Body of pancreas (tissue), 4 donors: Measurements from ENCODE around the gene DDX42. TPM values are rescaled to one million over a fixed set of nuclear protein-coding genes. Genes with fewer than 3 reads are reported as not detected.

Experiments
- ATAC-seq: fragments of 150-250 bp; one replicate; pipeline ENCODE4 v1.9.1; 2016
- DNase-seq, 4 donors: peaks; one replicate each; pipeline ENCODE4 v3.0.0-alpha.2; 2019
- H3K27ac ChIP-seq, 4 donors: fragments of 200-600 bp; sonication (generic); 1 replicate in 3 of 4; 2 replicates in 1 of 4; pipeline versions ENCODE4 v1.5.1 to v1.6.1; 2016 to 2019; ENCODE audit warnings: mild to moderate bottlenecking in 1 of 4, mixed read lengths in 1 of 4, moderate library complexity in 1 of 4
- H3K27me3 ChIP-seq, 2 donors: fragments of 200-600 bp; sonication (generic); one replicate each; pipeline ENCODE4 v1.6.0; 2016; ENCODE audit warnings: mild to moderate bottlenecking in 1 of 2
- H3K36me3 ChIP-seq, 2 donors: fragments of 200-600 bp; sonication (generic); replicated peaks in 1 of 2; 2 replicates each; pipeline ENCODE4 v1.5.1; 2016; ENCODE audit warnings: low read depth in 2 of 2; ENCODE audit not compliant: insufficient read depth in 1 of 2
- H3K4me1 ChIP-seq: fragments of 200-600 bp; sonication (generic); one replicate; pipeline ENCODE4 v1.6.0; 2016
- H3K4me3 ChIP-seq, 2 donors: fragments of 200-600 bp; sonication (generic); 1 replicate in 1 of 2; 2 replicates in 1 of 2; pipeline ENCODE4 v1.5.1; 2016 to 2019
- H3K9me3 ChIP-seq, 3 donors: fragments of 200-600 bp; sonication (generic); 1 replicate in 2 of 3; 2 replicates in 1 of 3; pipeline ENCODE4 v1.5.1; 2016
- POLR2A ChIP-seq, 3 donors: fragments of 450-650 bp; IDR thresholded peaks; one replicate each; pipeline ENCODE4 v1.6.1; 2016; ENCODE audit warnings: antibody characterized with exemption in 3 of 3, mild to moderate bottlenecking in 2 of 3
- WGBS, 2 donors: methylation state at CpG; one replicate each; pipeline ENCODE4 v1.1.5; 2017; 5-methylcytosine and 5-hydroxymethylcytosine counted together
- intact Hi-C: fragments of 100-400 bp; cut with DNase I; formaldehyde crosslinking; loops from one replicate; pipeline ENCODE4 v1.15.1; 2023
- total RNA-seq, 2 donors: library from RNA; depleted of rRNA; stranded (reverse); fragments of >200 nt; gene quantifications; one replicate each; pipeline ENCODE4 v1.1.0, GENCODE V29; 2016
- TF ChIP-seq, protein P1 (sequence below), 7 experiments: fragments of 450-650 bp in 4 of 7; fragments of 200-600 bp in 3 of 7; sonication (generic) in 3 of 7; IDR thresholded peaks; one replicate each; pipeline ENCODE4 v1.5.1; 2016 to 2019; ENCODE audit warnings: antibody characterized with exemption in 7 of 7

Gene DDX42
- total RNA-seq, 2 donors from 2014 or later, result 114 to 116 TPM

DNA sequence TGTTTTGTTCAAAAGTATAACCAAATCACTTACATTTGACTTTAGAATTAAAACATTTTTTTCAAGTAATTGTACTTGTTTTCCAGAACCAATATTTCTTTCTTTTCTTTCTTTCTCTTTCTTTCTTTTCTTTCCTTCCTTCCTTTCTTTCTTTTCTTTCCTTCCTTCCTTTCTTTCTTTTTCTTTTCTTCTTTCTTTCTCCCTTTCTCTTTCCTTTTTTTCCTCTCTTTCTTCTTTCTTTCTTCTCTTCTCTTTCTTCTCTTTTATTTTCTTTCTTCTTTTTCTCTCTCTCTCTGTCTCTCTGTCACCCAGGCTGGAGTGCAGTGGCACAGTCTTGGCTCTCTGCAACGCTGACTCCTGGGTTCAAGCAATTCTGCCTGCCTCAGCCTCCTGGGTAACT, 26.8 kb downstream of the DDX42 start:
- DNase-seq, result no peak
- TF ChIP-seq, protein P1, sequence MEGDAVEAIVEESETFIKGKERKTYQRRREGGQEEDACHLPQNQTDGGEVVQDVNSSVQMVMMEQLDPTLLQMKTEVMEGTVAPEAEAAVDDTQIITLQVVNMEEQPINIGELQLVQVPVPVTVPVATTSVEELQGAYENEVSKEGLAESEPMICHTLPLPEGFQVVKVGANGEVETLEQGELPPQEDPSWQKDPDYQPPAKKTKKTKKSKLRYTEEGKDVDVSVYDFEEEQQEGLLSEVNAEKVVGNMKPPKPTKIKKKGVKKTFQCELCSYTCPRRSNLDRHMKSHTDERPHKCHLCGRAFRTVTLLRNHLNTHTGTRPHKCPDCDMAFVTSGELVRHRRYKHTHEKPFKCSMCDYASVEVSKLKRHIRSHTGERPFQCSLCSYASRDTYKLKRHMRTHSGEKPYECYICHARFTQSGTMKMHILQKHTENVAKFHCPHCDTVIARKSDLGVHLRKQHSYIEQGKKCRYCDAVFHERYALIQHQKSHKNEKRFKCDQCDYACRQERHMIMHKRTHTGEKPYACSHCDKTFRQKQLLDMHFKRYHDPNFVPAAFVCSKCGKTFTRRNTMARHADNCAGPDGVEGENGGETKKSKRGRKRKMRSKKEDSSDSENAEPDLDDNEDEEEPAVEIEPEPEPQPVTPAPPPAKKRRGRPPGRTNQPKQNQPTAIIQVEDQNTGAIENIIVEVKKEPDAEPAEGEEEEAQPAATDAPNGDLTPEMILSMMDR (IDR thresholded peaks at IDR 0.05), result no peak
- TF ChIP-seq POLR2A (IDR thresholded peaks at IDR 0.05), result no peak
- no peak for ATAC-seq
- no peaks in the 10 kb centered on the region for H3K9me3 ChIP-seq
- WGBS, 2 donors, result 95 to 100% methylated on average over 1 of the region's 1 CpG
- intact Hi-C loops, result no loop called here
- no peaks in the 10 kb centered on the region for H3K4me1 ChIP-seq
- H3K36me3 ChIP-seq, result peaks cover 13 to 54% of the 10 kb centered on the region in 2 donors
- H3K27ac ChIP-seq, result no peak overlapping the region
- H3K27me3 ChIP-seq, result no peaks in the 10 kb centered on the region
- no peak overlapping the region for H3K4me3 ChIP-seq

DNA sequence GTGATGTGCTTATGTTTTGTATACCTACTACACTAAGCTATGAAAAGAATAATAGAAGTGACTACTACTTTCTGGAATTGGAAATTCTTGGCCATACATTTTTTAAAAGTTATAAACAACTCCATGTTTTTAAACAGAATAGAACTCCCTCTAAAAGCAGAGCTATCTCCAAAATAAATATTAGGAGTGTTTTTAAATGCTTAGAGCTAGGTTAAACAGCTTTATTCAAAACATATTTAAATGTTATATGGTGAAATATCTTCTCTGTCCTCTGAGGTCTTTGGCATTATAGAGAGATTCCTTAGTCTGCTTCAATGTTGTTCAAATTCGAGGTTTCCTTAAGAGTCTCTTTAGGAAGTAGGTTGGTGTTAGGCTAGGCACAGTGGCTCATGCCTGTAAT, 30.4 kb downstream of the DDX42 start:
- ATAC-seq, result no peak
- Histone ChIP-seq H3K4me3 (no peak overlapping the region), H3K27ac (no peak overlapping the region), H3K36me3 (peaks cover 6 to 61% of the 10 kb centered on the region in 2 donors), H3K27me3 (no peaks in the 10 kb centered on the region), H3K9me3 (no peaks in the 10 kb centered on the region), H3K4me1 (no peaks in the 10 kb centered on the region)
- no peak for DNase-seq
- intact Hi-C loops, result no loop called here
- TF ChIP-seq, protein P1 (IDR thresholded peaks at IDR 0.05), result no peak
- no peak for TF ChIP-seq POLR2A (IDR thresholded peaks at IDR 0.05)
- 77 to 81% methylated on average over 1 of the region's 1 CpG for WGBS, 2 donors

DNA sequence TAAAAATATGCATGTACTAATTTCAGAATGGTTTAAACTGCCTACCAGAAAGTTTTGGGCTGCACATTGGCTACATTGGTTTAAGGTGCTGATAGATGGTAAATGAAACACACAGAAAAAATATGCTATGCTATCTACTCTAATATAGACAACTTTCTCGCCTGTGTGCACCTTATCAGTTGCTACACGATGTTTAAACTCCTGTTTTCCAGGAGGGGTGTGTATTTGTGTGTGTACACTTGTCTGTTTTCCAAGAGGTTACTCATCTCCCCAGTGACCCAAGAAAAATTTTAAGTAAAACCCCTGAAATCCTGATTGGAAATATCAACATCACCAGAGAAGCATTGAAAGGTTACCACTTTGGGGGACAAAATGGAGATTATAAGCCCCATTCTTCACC, 31.6 kb downstream of the DDX42 start:
- Histone ChIP-seq H3K36me3 (peaks cover 6 to 62% of the 10 kb centered on the region in 2 donors), H3K4me1 (no peaks in the 10 kb centered on the region), H3K27me3 (no peaks in the 10 kb centered on the region), H3K9me3 (no peaks in the 10 kb centered on the region), H3K27ac (no peak overlapping the region), H3K4me3 (no peak overlapping the region)
- ATAC-seq, result no peak
- DNase-seq, result no peak
- intact Hi-C loops, result no loop called here
- TF ChIP-seq, protein P1 (IDR thresholded peaks at IDR 0.05), result no peak
- TF ChIP-seq POLR2A (IDR thresholded peaks at IDR 0.05), result no peak
- WGBS, 2 donors, result 24 to 49% methylated on average over 2 of the region's 2 CpGs

DNA sequence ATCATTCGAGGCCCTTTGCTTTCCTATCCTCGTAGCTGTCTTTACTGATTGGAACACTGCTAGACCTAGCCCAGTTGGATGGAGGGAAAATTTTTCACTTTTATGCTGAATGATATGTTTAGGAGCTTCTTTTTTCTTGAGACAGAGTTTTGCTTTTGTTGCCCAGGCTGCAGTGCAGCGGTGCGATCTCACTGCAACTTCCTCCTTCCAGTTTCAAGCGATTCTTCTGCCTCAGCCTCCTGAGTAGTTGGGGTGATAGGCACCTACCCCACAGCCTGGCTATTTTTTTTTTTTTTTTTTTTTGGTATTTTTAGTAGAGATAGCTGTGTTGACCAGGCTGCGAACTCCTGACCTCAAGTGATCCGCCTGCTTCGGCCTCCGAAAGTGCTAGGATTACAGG, 36.0 kb downstream of the DDX42 start:
- no peak for DNase-seq
- Histone ChIP-seq H3K27me3 (no peaks in the 10 kb centered on the region), H3K4me3 (no peak overlapping the region), H3K4me1 (no peaks in the 10 kb centered on the region), H3K27ac (no peak overlapping the region), H3K36me3 (peaks cover 6 to 74% of the 10 kb centered on the region in 2 donors), H3K9me3 (no peaks in the 10 kb centered on the region)
- TF ChIP-seq, protein P1 (IDR thresholded peaks at IDR 0.05), result no peak
- no peak for TF ChIP-seq POLR2A (IDR thresholded peaks at IDR 0.05)
- intact Hi-C loops, result no loop called here
- ATAC-seq, result no peak
- WGBS, 2 donors, result 80 to 87% methylated on average over 9 of the region's 9 CpGs

DNA sequence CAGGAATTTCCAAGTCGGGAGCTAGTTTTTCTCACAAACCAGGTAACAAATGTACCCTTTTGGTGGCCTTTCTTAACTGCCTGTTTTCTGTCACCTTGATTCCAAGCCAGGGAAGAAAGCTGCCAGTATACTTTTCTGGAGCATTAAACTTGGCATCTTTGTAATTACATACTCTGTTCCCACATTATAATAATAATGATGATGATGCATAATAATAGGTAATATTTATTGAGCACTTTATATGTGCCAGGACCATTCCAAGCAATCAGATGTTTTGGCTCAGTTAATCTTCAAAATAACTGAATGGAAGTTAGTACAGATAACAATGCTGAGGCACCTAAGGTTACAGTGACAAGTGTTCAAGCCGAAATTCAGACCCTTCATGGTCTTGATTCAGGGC, 42.2 kb downstream of the DDX42 start:
- ATAC-seq (no peak), DNase-seq (no peak)
- H3K27ac ChIP-seq, result no peak overlapping the region
- TF ChIP-seq, protein P1 (IDR thresholded peaks at IDR 0.05), result no peak
- TF ChIP-seq POLR2A (IDR thresholded peaks at IDR 0.05), result no peak
- H3K4me1 ChIP-seq, result peaks cover 19% of the 10 kb centered on the region
- peaks cover 5 to 73% of the 10 kb centered on the region in 2 donors for H3K36me3 ChIP-seq
- no peak overlapping the region for H3K4me3 ChIP-seq
- intact Hi-C loops, result no loop called here
- H3K9me3 ChIP-seq, result no peaks in the 10 kb centered on the region
- no peaks in the 10 kb centered on the region for H3K27me3 ChIP-seq
- WGBS, 2 donors, result 86 to 89% methylated on average over 2 of the region's 2 CpGs
